Caco-2 (cell line): ENCODE results near the gene KIF6. TPM values are rescaled to one million over a fixed set of nuclear protein-coding genes. Genes with fewer than 3 reads are reported as not detected.

ENCODE experiments used
- BruUV-seq: library from RNA; stranded (reverse); fragments of 400-500 nt; replicated peaks from 2 replicates; lab custom pipeline; 2021; lab: Mats Ljungman, UMichigan
- CTCF ChIA-PET: fragments of 300-600 bp; sonication (Branson Sonifier 250); formaldehyde crosslinking; loops from one replicate; lab custom pipeline; 2022; ENCODE audit warnings: antibody characterized with exemption; lab: Charles Lee
- POLR2A ChIA-PET: fragments of 300-600 bp; sonication (Branson Sonifier 250); formaldehyde crosslinking; loops from one replicate; lab custom pipeline; 2022; ENCODE audit warnings: antibody characterized with exemption; lab: Charles Lee
- DNase-seq, 2 experiments: peaks; one replicate each; pipeline versions ENCODE4 v3.0.0 to v3.0.0-alpha.2; 2020 to 2022
- H3K27me3 ChIP-seq: replicated peaks from 2 replicates; pipeline ENCODE4 v1.6.0; 2011; ENCODE audit warnings: low read length; ENCODE audit not compliant: control insufficient read depth, insufficient read depth
- H3K36me3 ChIP-seq: 2 replicates; pipeline ENCODE4 v1.5.1; 2011; ENCODE audit warnings: low read length; ENCODE audit not compliant: control insufficient read depth, insufficient read depth
- H3K4me1 ChIP-seq: fragments of 250-450 bp; sonication (Bioruptor Pico); 2 replicates; pipeline ENCODE4 v1.5.1; 2020; ENCODE audit warnings: mild to moderate bottlenecking
- H3K4me3 ChIP-seq: 2 replicates; pipeline ENCODE4 v1.5.1; 2011; ENCODE audit warnings: low read depth, mild to moderate bottlenecking, control low read depth, low read length
- H3K9me3 ChIP-seq: fragments of 250-450 bp; sonication (Bioruptor Pico); 2 replicates; pipeline ENCODE4 v1.5.1; 2020; ENCODE audit warnings: mild to moderate bottlenecking, moderate library complexity
- H3K27ac Mint-ChIP-seq: one replicate; pipeline ENCODE4 v1.8.0; 2022; ENCODE audit warnings: mixed read lengths; ENCODE audit not compliant: unreplicated experiment
- H3K27me3 Mint-ChIP-seq: one replicate; pipeline ENCODE4 v1.8.0; 2022; ENCODE audit warnings: mixed read lengths; ENCODE audit not compliant: insufficient read depth, unreplicated experiment
- H3K36me3 Mint-ChIP-seq: one replicate; pipeline ENCODE4 v1.8.0; 2022; ENCODE audit warnings: mild to moderate bottlenecking, mixed read lengths; ENCODE audit not compliant: insufficient read depth, unreplicated experiment
- H3K4me1 Mint-ChIP-seq: one replicate; pipeline ENCODE4 v1.8.0; 2022; ENCODE audit warnings: low read depth, mixed read lengths; ENCODE audit not compliant: unreplicated experiment
- H3K4me3 Mint-ChIP-seq: one replicate; pipeline ENCODE4 v1.8.0; 2022; ENCODE audit warnings: mild to moderate bottlenecking, moderate library complexity, mixed read lengths; ENCODE audit not compliant: unreplicated experiment
- H3K9me3 Mint-ChIP-seq: one replicate; pipeline ENCODE4 v1.8.0; 2022; ENCODE audit warnings: mixed read lengths; ENCODE audit not compliant: unreplicated experiment
- intact Hi-C: fragments of 100-400 bp; cut with micrococcal nuclease; formaldehyde crosslinking; loops from one replicate; pipeline ENCODE4 v1.10.0; 2022; ENCODE audit not compliant: unreplicated experiment
- total RNA-seq: library from RNA; stranded (reverse); gene quantifications from 2 replicates; pipeline ENCODE4 v1.2.3, GENCODE V29; 2022
- TF ChIP-seq, protein P1 (sequence below), 2 experiments: fragments of 200-600 bp in 1 of 2; IDR thresholded peaks; 1 replicate in 1 of 2; 2 replicates in 1 of 2; pipeline versions ENCODE4 v1.5.1 to v1.8.0; 2011 to 2022; ENCODE audit warnings: antibody characterized with exemption in 1 of 2, control low read depth in 1 of 2, inconsistent platforms in 1 of 2, low read depth in 1 of 2, low read length in 1 of 2, mild to moderate bottlenecking in 1 of 2, moderate library complexity in 1 of 2; ENCODE audit not compliant: insufficient read depth in 1 of 2, severe bottlenecking in 1 of 2, unreplicated experiment in 1 of 2

The KIF6 gene
- total RNA-seq, 1 experiment from 2014 or later: not detected

DNA sequence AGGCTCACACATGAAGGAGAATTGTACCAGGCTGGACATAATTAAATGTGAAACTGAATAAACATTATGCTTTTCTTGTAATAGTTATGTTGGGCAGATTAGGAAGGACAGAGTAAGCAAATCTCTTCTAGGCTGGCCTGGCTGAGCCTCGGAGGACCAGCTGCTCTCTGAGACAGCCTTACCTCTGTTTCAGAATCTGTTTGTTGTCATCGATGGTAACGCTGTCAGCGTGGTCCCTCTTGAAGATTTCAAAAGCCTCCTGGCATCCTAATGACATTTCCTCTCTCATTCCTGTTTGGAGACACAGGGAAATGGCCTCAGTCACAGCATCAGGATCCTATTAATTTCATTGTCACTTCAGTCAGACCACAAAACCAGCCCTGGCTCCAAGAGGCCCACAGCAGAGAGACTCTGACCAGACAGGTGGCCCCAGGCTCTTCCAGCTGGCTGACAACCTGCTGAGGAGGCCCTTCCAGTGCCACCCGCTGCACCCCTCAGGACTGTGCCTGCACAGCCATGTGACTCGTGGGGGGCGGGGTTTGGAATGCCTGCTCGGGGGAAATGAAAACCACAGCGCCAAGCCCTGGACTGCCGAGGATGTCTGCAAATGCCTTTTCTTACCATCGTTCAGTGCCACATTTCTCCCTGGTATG is 294.2 kb downstream of the KIF6 start:
- Mint-ChIP-seq H3K4me3 (no peak overlapping the region), H3K27ac (no peak overlapping the region), H3K36me3 (no peaks in the 10 kb centered on the region), H3K9me3 (no peaks in the 10 kb centered on the region), H3K4me1 (no peaks in the 10 kb centered on the region), H3K27me3 (peaks cover 6% of the 10 kb centered on the region)
- CTCF ChIA-PET: no interaction called here
- Histone ChIP-seq H3K36me3 (no peaks in the 10 kb centered on the region), H3K4me1 (no peaks in the 10 kb centered on the region), H3K9me3 (no peaks in the 10 kb centered on the region), H3K4me3 (no peak overlapping the region), H3K27me3 (no peaks in the 10 kb centered on the region; the same call in 1 of the 2 replicates)
- POLR2A ChIA-PET: no interaction called here
- no TSS peak for BruUV-seq
- peak; percentile 9 to 34 for DNase-seq
- intact Hi-C loops: no loop called here
- TF ChIP-seq, protein P1, sequence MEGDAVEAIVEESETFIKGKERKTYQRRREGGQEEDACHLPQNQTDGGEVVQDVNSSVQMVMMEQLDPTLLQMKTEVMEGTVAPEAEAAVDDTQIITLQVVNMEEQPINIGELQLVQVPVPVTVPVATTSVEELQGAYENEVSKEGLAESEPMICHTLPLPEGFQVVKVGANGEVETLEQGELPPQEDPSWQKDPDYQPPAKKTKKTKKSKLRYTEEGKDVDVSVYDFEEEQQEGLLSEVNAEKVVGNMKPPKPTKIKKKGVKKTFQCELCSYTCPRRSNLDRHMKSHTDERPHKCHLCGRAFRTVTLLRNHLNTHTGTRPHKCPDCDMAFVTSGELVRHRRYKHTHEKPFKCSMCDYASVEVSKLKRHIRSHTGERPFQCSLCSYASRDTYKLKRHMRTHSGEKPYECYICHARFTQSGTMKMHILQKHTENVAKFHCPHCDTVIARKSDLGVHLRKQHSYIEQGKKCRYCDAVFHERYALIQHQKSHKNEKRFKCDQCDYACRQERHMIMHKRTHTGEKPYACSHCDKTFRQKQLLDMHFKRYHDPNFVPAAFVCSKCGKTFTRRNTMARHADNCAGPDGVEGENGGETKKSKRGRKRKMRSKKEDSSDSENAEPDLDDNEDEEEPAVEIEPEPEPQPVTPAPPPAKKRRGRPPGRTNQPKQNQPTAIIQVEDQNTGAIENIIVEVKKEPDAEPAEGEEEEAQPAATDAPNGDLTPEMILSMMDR (IDR thresholded peaks at IDR 0.05; ENCODE audit: insufficient read depth in 1 of 2, low read depth in 1 of 2, low read length in 1 of 2, severe bottlenecking in 1 of 2, unreplicated experiment in 1 of 2): no peak

DNA sequence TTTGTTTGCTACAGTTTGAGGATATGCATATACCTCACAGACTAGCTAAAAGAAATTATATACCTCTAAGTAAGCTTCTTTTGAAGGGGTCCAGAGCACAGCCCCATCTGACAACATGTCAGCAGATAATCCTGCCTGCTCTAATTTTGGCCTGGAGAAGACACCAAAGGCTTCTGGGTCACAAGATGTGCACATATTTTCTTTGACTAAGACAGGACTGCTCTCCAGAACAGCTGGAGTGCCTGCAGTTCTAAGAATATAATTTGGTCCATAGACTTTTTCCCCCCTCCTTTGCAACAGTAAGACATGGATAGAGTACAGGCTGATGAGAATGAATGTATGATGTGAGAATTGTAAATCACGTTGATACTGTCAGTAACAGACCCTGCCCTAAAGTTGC is 294.8 kb downstream of the KIF6 start:
- BruUV-seq: no TSS peak
- Histone ChIP-seq H3K9me3 (no peaks in the 10 kb centered on the region), H3K36me3 (no peaks in the 10 kb centered on the region), H3K27me3 (no peaks in the 10 kb centered on the region; the same call in 1 of the 2 replicates), H3K4me3 (no peak overlapping the region), H3K4me1 (no peaks in the 10 kb centered on the region)
- Mint-ChIP-seq H3K9me3 (no peaks in the 10 kb centered on the region), H3K27ac (no peak overlapping the region), H3K4me1 (no peaks in the 10 kb centered on the region), H3K27me3 (peaks cover 6% of the 10 kb centered on the region), H3K4me3 (no peak overlapping the region), H3K36me3 (no peaks in the 10 kb centered on the region)
- intact Hi-C loops: no loop called here
- ChIA-PET POLR2A (no interaction called here), CTCF (no interaction called here)
- DNase-seq: no peak
- TF ChIP-seq, protein P1 (IDR thresholded peaks at IDR 0.05; ENCODE audit: insufficient read depth in 1 of 2, low read depth in 1 of 2, low read length in 1 of 2, severe bottlenecking in 1 of 2, unreplicated experiment in 1 of 2): no peak

DNA sequence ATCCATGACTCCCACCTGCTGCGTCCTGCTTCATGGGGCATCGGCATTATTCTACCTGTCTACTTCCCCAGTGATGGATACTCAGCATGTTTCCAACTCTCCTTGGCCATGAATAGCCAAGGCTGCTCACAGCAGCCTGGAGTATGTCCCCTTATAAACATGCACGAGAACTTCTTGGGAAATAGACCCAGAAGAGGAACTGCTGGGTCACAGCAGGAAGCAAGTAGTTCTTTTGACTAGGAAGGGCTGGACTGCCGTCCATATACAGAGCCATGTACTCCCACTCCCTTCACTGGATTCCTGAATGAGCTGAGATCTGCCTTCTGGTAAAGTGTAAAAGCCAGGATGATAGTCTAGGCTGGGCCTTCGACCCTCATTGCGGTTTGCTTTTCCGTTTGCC is 296.4 kb downstream of the KIF6 start:
- ChIA-PET CTCF (no interaction called here), POLR2A (no interaction called here)
- Mint-ChIP-seq H3K27me3 (peaks cover 4% of the 10 kb centered on the region), H3K4me3 (no peak overlapping the region), H3K27ac (no peak overlapping the region), H3K9me3 (no peaks in the 10 kb centered on the region), H3K4me1 (no peaks in the 10 kb centered on the region), H3K36me3 (no peaks in the 10 kb centered on the region)
- no peaks in the 10 kb centered on the region; the same call in 1 of the 2 replicates for H3K27me3 ChIP-seq
- no peaks in the 10 kb centered on the region for H3K4me1 ChIP-seq
- no peak overlapping the region for H3K4me3 ChIP-seq
- TF ChIP-seq, protein P1 (IDR thresholded peaks at IDR 0.05; ENCODE audit: insufficient read depth in 1 of 2, low read depth in 1 of 2, low read length in 1 of 2, severe bottlenecking in 1 of 2, unreplicated experiment in 1 of 2): no peak
- H3K9me3 ChIP-seq: no peaks in the 10 kb centered on the region
- intact Hi-C loops: no loop called here
- BruUV-seq: no TSS peak
- DNase-seq: no peak
- H3K36me3 ChIP-seq: no peaks in the 10 kb centered on the region
